CD4-positive, alpha-beta T cell treated with Interleukin-15 for 4 hours (primary cell): ENCODE results near the gene DENND2D.

Source experiments
- DNase-seq: peaks from one replicate; pipeline ENCODE4 v3.0.0-alpha.2; 2020; ENCODE audit warnings: low spot score

The DENND2D gene

GRCh38 chr1:111199881-111200801 is at the start of gene DENND2D:
DENND2D (minus strand) TSS chr1:111200646; CDS start chr1:111200459, 187 bp downstream.
- peak; percentile 64 for DNase-seq

- DNase-seq, result no peak
Measured at GRCh38 chr1:111249960-111250359, 49.5 kb upstream of the DENND2D start.

- DNase-seq, result no peak
Measured at GRCh38 chr1:111247125-111247838, 46.8 kb upstream of the DENND2D start.

GRCh38 chr1:111242805-111243523 is 42.5 kb upstream of the DENND2D start:
- DNase-seq, result no peak

GRCh38 chr1:111241797-111242196 is 41.4 kb upstream of the DENND2D start:
- DNase-seq, result no peak

GRCh38 chr1:111238056-111238795 is 37.8 kb upstream of the DENND2D start:
- no peak for DNase-seq

GRCh38 chr1:111236806-111237205 is 36.4 kb upstream of the DENND2D start:
- no peak for DNase-seq

- DNase-seq, result no peak
Measured at GRCh38 chr1:111236379-111236778, 35.9 kb upstream of the DENND2D start.

GRCh38 chr1:111234866-111235265 is 34.4 kb upstream of the DENND2D start:
- DNase-seq, result no peak

- DNase-seq, result no peak
Measured at GRCh38 chr1:111234258-111234657, 33.8 kb upstream of the DENND2D start.

GRCh38 chr1:111232134-111232533 is 31.7 kb upstream of the DENND2D start:
- no peak for DNase-seq

- no peak for DNase-seq
Measured at GRCh38 chr1:111228748-111229126, 28.3 kb upstream of the DENND2D start.

GRCh38 chr1:111227851-111228747 is 27.7 kb upstream of the DENND2D start:
- DNase-seq, result no peak

- DNase-seq, result no peak
Measured at GRCh38 chr1:111227434-111227833, 27.0 kb upstream of the DENND2D start, which contains the start of gene CHI3L2. CHI3L2 (plus strand) TSS chr1:111227713; CDS start chr1:111227730, 17 bp downstream.

- peak; percentile 42 for DNase-seq
Measured at GRCh38 chr1:111225717-111226400, 25.4 kb upstream of the DENND2D start.

GRCh38 chr1:111225091-111225490 is 24.6 kb upstream of the DENND2D start:
- DNase-seq, result no peak

GRCh38 chr1:111223126-111223685 is 22.8 kb upstream of the DENND2D start:
- no peak for DNase-seq

- peak; percentile 80 for DNase-seq
Measured at GRCh38 chr1:111222308-111223125, 22.1 kb upstream of the DENND2D start.
